ENCODE measurements around the gene PPP2R5C.
"Not testable (repeated sequence)": the region's sequence is repeated elsewhere in the genome, so short reads cannot be mapped to it uniquely, and the experiment has no call there.

PPP2R5C gene

GRCh38 chr14:101780887-101781239 lies 19.4 kb downstream of the PPP2R5C start:
- peak; percentile 60 for DNase-seq

GRCh38 chr14:101781240-101782061 lies 19.9 kb downstream of the PPP2R5C start:
- peak; percentile 72 for DNase-seq

GRCh38 chr14:101783260-101784016 lies 21.9 kb downstream of the PPP2R5C start:
- DNase-seq = no peak

DNA sequence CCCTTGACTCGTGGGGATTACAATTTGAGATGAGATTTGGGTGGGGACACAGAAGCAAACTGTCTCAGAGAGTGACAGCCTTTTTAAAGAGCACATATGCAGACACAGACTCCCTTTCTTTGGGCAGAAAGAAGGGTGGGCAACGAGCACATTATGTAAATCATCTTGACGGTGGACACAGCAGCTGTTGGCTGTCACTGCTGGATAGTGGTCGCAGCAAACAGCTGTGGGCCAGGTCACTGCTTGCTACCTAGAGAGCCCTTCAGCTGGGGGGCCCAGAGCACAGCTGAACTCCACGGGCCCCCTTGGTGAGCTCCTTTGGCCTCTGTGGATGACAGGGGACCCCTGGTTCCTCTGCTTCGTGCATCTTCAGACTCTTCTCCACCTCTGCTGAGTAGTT lies 23.1 kb downstream of the PPP2R5C start:
- DNase-seq = no peak

- DNase-seq = no peak
These were observed 26.6 kb downstream of the PPP2R5C start for GRCh38 chr14:101788016-101788635.

DNA sequence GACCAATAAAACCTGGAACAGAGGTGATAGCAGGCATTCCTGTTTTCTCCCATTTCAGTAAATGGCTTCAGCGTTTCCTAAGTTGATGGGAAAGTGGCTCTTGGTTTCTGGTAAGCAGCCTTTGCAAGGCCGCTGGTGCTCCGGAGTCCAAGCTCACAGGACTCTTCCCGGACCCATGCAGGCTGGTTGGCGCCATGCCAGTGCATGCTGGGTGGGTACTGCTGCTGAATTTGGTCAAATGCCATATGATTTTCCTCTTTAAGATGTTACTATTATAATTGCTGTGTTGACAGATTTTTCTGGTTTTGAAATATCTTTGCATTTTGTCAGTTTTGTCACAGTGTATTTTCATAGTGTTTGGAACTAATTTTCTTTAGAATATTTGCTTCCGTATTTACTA lies 27.7 kb downstream of the PPP2R5C start:
- DNase-seq = no peak

DNA sequence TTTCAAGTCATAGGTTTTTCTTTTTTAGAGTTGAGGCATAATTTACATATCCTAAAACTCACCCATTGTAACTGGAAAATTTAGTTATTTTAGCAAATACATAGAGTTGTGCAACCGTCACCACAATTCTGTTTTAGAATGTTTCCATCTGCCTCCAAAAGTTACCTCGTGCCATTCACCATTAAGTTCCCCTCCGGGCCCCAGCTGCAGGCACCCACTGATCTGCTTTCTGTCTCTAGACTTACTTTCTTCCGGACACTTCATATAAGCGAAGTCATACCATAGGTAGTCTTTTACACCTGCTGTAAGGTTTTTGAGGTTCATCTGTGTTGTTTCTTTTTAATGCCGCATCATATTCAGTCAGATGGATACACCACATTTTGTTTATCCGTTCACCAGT lies 28.7 kb downstream of the PPP2R5C start:
- DNase-seq = no peak

- DNase-seq = no peak
These were observed 30.5 kb downstream of the PPP2R5C start for GRCh38 chr14:101791919-101792572.

DNA sequence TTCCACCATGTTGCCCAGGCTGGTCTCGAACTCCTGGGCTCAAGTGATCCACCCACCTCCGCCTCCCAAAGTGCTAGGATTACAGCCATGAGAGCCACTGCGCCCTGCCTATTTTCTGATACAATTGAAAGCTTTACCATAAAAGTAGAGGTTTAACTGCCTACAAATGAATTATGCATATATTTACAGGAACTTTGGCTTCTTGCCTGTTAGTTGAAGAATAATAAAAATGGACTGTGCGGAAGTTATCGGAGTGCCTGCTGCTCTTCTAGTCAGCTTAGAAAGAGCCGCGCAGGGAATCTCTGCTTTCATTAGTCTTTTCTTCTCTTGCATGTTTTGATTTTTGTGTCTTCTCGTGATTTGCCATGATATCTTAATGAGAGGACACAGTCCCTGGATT lies 34.5 kb downstream of the PPP2R5C start:
- no peak for DNase-seq

GRCh38 chr14:101796479-101796878 lies 35.0 kb downstream of the PPP2R5C start:
- no peak for DNase-seq

GRCh38 chr14:101797856-101798255 lies 36.3 kb downstream of the PPP2R5C start:
- no peak for DNase-seq

- not testable (repeated sequence) for DNase-seq
These were observed 42.9 kb downstream of the PPP2R5C start for GRCh38 chr14:101804373-101804772.

DNA sequence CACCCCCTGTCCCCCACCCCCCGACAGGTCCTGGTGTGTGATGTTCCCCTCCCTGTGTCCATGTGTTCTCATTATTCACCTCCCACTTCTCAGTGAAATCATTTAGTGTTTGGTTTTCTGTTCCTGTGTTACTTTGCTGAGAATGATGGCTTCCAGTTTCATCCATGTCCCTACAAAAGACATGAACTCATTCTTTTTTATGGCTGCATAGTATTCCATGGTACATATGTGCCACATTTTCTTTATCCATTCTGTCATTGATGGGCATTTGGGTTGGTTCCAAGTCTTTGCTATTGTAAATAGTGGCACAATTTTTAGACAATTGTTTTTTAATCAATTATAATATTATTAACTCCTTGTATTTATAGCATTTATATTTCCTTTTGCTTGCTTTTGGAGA lies 44.7 kb downstream of the PPP2R5C start:
- not testable (repeated sequence) for DNase-seq

DNA sequence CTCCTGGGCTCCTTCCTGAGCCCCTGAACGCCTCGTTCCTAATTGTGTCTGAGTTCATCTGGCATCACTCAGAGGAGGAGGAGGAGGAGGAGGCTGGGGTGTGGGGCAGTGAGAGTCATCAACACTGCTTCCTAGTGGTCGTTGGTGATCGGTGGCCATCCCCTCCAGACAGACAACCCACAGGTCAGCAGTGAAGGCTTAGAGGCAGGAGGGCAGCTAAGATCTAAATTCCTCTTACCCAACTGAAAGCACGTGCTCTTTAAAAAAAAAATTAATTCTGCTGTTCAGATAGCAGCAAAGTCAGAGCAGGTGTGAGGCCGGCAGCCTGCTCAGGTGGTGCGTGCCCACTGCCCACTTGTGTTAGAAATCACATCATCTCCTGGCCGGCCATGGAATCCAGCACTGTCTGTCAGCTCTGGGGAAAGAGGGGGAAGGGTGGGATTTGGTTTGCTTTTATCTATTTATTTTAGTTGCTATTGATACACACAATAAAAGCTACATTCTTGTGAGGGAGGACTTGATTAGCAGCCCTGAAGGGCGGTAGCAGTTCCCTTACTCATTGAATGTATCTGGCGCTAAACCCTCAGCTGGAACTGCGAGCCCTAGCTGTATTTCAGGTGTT lies 46.6 kb downstream of the PPP2R5C start:
- peak; percentile 37 for DNase-seq

DNA sequence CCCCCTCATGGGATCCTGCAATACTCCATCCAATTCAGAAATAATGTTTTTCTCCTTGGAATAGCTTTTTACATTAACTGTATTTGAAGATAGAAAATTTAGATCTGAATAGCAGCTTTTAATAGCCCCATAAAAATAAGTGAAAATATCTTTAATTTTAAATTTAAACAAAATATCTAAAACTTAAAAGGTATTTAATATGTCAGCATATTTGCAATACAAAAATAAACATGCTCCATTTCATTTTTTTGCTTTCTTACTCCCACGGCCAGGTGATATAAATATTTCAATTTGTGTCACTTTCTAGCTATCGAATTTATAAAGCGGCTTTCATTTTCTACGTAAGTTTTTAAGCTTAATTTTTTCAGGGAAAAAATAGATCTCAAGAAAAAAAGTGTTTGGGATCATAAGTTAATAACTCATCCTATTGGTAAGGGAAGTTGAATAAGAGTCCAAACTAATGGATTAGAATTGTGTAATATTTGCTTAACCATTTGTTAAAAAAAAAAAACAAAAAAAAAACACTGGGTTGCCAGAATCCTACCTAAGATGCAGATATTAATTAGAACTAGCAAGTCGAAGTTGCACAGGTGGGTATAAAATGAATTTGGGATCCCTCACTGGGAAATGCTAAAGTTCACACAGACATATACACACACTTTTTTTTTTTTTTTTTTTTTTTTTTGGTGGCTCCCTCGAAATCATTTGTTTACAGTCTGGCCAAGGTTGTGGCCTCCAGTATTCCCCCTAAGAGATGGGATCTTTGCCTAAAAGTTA lies 47.6 kb downstream of the PPP2R5C start:
- no peak for DNase-seq

DNA sequence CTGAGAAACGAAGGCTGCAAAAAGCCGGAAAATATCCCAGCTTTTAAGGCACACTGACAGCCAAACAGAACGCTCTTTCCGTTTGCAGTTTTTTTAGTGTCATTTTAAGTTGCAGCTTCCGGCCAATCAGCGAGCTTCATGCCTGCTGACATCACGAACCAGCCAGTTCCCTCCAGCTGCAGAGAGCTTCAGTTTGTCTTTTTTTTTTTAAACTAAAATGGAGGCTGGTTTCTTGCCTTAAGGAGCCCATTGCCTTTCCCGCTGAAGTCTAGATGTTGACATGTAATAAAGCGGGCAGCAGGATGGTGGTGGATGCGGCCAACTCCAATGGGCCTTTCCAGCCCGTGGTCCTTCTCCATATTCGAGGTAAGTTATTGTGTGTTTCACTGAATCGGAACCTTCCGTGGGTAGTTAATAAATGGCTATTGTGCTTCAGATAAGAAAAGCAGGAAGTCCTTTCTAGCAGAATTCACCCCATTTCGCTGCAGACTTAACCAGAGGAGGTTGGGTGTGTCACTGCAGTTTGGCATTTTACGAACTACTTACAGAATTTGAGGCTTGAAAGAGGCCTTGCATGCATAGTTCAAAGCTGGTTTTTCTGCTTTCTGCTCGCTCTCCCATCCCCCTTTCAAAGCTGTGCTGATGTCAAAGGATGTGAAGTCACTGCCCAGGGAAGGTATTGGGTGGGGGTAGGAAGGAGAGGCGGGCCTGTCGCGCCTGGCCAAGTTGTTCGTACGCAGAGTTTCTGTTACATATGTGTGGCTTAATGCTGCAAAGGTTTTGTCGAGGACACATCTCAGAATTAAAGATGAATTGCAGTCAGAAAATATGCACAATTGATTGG lies 48.4 kb downstream of the PPP2R5C start:
- DNase-seq = peak; percentile 96

GRCh38 chr14:101810897-101811621 lies 49.5 kb downstream of the PPP2R5C start:
- no peak for DNase-seq

DNA sequence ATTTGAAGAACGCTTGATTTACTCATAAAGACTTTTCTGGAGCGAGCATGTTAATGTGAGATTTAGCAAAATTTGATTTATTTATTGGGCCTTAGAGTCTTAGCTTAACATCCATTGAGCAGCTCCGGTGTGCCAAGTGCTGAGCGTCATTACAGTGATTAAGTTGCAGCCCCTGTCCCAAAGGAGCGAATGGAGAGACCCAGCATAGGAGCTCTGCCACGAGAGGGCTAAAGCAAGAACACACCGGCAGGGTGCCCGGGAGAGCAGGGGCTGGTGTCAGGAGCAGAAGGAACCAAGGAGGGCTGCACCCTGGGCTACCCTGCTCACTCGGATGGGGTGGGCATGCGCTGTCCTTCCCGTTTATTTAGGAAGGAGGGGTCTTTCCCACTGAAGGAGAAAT lies 50.6 kb downstream of the PPP2R5C start:
- DNase-seq = no peak

DNA sequence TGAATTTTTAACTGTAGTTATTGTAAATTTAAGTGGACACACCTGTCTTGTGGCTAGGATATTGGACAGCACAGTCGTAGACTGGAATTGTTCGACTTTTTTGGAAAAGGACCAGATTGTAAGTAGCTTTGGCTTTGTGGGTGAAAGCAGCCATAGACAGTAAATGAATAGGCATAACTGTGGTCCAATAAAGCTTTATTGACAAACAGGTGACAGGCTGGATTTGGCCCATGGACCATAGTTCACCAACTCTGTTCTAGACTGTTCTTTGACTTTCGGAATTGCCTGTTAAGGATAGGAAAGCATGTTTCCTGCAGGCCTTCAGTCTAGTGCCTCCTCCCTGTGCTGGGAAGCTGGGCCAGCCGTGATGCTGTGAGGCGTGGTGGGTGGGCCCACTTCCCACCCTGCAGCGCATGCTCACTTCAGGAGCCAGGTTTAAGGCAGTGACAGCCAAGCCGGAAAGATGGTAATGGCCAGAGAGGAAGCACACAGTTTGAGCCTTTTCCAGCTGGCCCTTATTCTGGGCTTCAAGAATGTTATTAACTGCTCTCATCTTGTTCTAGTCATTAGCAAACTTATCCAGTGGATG lies 51.8 kb downstream of the PPP2R5C start:
- no peak for DNase-seq

All from right kidney (tissue), 1 donor.